ENCODE results near the gene ANTXRL.

ANTXRL gene

DNA sequence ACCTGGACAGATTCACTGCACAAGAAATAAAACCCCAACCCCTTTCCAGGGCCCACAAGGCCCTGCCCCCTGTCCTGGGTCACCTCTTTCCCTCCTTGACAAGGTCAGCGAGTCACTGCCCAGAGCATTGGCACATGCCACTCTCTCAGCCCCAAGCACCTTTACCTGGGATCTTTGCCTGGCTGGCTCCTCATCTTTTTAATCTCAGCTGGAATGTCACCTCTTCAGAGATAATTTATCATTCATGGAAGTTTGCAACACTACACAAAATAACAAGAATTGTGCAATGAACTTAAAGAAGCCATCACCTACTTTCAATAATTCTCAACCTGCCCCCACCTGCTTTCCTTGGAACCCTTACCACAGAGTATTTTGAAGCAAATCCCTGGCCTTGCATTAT is 19.2 kb downstream of the ANTXRL start:
- no peak for TF ChIP-seq CTCF (IDR thresholded peaks at IDR 0.05; ENCODE audit: low read depth, low read length)
- DNase-seq (ENCODE audit: extremely low read depth, low read depth), result no peak

GRCh38 chr10:46306516-46307184 is 19.9 kb downstream of the ANTXRL start:
- no peak for TF ChIP-seq CTCF (IDR thresholded peaks at IDR 0.05; ENCODE audit: low read depth, low read length)
- DNase-seq (ENCODE audit: extremely low read depth, low read depth), result no peak

- no peak for TF ChIP-seq CTCF (IDR thresholded peaks at IDR 0.05; ENCODE audit: low read depth, low read length)
- no peak for DNase-seq (ENCODE audit: extremely low read depth, low read depth)
Measured at GRCh38 chr10:46307281-46308112, 20.7 kb downstream of the ANTXRL start.

GRCh38 chr10:46308113-46308415 is 21.3 kb downstream of the ANTXRL start:
- no peak for DNase-seq (ENCODE audit: extremely low read depth, low read depth)
- TF ChIP-seq CTCF (IDR thresholded peaks at IDR 0.05; ENCODE audit: low read depth, low read length), result no peak

GRCh38 chr10:46308666-46309450 is 22.1 kb downstream of the ANTXRL start:
- no peak for DNase-seq (ENCODE audit: extremely low read depth, low read depth)
- TF ChIP-seq CTCF (IDR thresholded peaks at IDR 0.05; ENCODE audit: low read depth, low read length), result no peak

DNA sequence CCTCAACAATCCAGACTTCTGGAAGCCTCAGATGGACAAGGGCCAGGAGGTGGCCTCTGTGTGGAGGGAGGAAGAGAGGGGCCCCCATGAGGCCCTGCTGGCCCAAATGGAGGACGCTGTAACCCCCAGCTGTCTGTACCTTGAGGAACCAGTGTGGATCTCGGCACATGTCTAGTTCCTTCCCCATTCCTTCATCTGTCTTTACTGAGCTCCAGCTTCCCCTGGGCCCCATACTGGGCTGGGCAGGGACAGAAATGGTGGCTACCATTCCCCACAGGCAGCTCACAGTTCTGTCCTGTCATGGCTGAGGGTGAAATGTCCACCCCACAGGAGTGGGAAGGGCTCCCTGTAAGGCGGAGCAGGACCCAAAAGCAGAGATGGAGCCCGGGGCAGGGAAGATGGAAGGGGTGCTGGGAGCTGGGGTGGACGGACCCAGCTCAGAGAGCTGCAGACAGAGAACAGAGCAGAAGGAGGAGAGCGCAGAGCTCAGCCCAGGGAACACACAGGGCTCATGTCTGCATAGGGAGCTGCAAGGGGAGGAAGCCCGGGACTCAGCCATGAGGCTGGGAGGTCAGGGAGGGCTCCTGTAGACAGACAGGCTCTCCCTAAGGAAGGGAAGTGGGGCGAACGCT is 22.8 kb downstream of the ANTXRL start:
- DNase-seq (ENCODE audit: extremely low read depth, low read depth), result no peak
- no peak for TF ChIP-seq CTCF (IDR thresholded peaks at IDR 0.05; ENCODE audit: low read depth, low read length)

All from AG09319 (cell line).